ENCODE results near the gene ADORA1. TPM values are rescaled to one million over a fixed set of nuclear protein-coding genes. Genes with fewer than 3 reads are reported as not detected.

Gene ADORA1
- total RNA-seq, 2 donors from 2014 or later: 0.27 to 47.3 TPM

DNA sequence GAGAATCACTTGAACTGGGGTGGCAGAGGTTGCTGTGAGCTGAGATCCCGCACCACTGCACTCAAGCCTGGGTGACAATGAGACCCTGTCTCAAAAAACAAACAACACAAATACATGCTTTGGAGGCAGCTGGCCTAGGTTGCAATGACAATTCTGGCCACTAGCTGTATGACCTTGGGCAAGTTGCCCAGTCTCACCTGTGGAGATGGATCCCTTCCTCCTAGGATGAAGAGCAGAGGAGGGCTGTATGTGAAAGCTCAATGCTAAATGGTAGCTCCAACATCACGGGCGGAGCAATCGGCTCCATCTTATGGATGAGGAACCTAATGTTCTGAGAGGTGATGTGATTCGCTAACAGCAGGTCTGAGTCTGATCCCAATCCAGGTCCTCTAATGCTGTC lies 20.6 kb downstream of the ADORA1 start:
- no peak for TF ChIP-seq POLR2AphosphoS5 (IDR thresholded peaks at IDR 0.05)
- TF ChIP-seq, protein P1, sequence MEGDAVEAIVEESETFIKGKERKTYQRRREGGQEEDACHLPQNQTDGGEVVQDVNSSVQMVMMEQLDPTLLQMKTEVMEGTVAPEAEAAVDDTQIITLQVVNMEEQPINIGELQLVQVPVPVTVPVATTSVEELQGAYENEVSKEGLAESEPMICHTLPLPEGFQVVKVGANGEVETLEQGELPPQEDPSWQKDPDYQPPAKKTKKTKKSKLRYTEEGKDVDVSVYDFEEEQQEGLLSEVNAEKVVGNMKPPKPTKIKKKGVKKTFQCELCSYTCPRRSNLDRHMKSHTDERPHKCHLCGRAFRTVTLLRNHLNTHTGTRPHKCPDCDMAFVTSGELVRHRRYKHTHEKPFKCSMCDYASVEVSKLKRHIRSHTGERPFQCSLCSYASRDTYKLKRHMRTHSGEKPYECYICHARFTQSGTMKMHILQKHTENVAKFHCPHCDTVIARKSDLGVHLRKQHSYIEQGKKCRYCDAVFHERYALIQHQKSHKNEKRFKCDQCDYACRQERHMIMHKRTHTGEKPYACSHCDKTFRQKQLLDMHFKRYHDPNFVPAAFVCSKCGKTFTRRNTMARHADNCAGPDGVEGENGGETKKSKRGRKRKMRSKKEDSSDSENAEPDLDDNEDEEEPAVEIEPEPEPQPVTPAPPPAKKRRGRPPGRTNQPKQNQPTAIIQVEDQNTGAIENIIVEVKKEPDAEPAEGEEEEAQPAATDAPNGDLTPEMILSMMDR (IDR thresholded peaks at IDR 0.05): peak in 1 of 4 experiments; percentile 24
- H3K36me3 ChIP-seq: no peaks in the 10 kb centered on the region
- no peaks in the 10 kb centered on the region for H3K9me3 ChIP-seq
- 98% methylated on average over 5 of the region's 5 CpGs for WGBS
- H3K27ac ChIP-seq: no peak overlapping the region
- no peak for DNase-seq (ENCODE audit: low spot score)
- no peaks in the 10 kb centered on the region for H3K27me3 ChIP-seq (replicated peaks; ENCODE audit: insufficient read depth)
- intact Hi-C loops (cut with DNase I): no loop called here
- H3K4me3 ChIP-seq: no peak overlapping the region
- H3K4me1 ChIP-seq (replicated peaks): no peaks in the 10 kb centered on the region

DNA sequence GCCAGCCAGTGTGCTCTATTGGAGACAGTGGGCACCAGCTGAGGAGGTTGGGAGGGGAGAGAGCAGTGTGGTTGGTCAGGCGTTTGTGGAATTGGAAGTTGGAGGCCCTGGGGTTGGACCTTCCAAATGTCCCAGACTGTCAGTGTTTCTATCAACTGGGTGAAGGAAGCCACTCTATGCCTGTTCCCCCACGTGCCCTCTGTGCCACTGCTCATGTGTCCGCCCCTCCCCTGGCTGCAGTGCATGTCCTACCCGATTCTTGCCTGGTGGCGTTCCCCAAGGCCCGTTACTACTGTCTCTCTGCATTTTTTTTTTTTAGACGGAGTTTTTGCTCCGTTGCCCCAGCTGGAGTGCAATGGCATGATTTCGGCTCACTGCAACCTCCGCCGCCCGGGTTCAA lies 21.1 kb downstream of the ADORA1 start:
- DNase-seq (ENCODE audit: low spot score): no peak
- no peaks in the 10 kb centered on the region for H3K36me3 ChIP-seq
- 91% methylated on average over 12 of the region's 12 CpGs for WGBS
- intact Hi-C loops (cut with DNase I): no loop called here
- TF ChIP-seq POLR2AphosphoS5 (IDR thresholded peaks at IDR 0.05) (no peak), POLR2A (IDR thresholded peaks at IDR 0.05) (no peak)
- TF ChIP-seq, protein P1 (IDR thresholded peaks at IDR 0.05): no peak
- H3K9me3 ChIP-seq: no peaks in the 10 kb centered on the region
- H3K27ac ChIP-seq: no peak overlapping the region
- no peaks in the 10 kb centered on the region for H3K27me3 ChIP-seq (replicated peaks; ENCODE audit: insufficient read depth)
- H3K4me3 ChIP-seq: no peak overlapping the region
- no peaks in the 10 kb centered on the region for H3K4me1 ChIP-seq (replicated peaks)

DNA sequence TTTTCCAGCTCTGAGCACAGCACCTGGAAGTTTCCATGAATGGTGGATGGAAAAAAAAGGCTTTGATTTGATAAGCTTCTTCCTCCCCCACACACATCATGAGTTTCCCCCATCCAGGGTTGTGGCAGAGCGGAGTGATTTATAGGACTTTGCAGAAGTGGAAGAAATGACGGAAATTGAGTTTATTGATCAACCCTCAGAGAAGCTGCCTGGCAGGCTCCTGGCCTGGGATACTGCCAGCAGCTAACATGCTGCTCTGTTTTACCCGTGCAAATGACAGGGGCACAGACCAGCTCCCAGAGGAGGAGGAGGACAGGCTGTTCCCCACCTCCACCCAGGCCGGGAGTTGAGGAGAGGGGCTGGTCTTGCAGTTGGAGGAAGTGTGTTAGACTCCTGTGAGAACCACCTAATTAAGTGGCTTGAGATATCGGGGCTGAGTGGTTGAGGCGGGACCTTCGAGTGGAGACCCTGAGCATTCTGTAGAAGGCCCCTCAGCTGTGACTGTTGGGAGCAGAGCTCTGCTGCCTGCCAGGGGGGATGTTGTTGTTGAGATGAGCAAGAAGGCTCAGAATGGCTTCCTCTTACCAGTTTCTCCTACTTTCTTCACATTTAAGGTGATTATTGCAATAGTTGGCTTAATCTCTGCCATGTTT lies 21.8 kb downstream of the ADORA1 start:
- Histone ChIP-seq H3K9me3 (no peaks in the 10 kb centered on the region), H3K27ac (no peak overlapping the region), H3K36me3 (no peaks in the 10 kb centered on the region), H3K4me3 (no peak overlapping the region), H3K4me1 (replicated peaks) (no peaks in the 10 kb centered on the region), H3K27me3 (replicated peaks; ENCODE audit: insufficient read depth) (no peaks in the 10 kb centered on the region)
- WGBS: 64% methylated on average over 7 of the region's 7 CpGs
- intact Hi-C loops (cut with DNase I): no loop called here
- no peak for DNase-seq (ENCODE audit: low spot score)
- TF ChIP-seq POLR2AphosphoS5 (IDR thresholded peaks at IDR 0.05): no peak
- TF ChIP-seq, protein P1 (IDR thresholded peaks at IDR 0.05): no peak
- no peak for TF ChIP-seq POLR2A (IDR thresholded peaks at IDR 0.05)

DNA sequence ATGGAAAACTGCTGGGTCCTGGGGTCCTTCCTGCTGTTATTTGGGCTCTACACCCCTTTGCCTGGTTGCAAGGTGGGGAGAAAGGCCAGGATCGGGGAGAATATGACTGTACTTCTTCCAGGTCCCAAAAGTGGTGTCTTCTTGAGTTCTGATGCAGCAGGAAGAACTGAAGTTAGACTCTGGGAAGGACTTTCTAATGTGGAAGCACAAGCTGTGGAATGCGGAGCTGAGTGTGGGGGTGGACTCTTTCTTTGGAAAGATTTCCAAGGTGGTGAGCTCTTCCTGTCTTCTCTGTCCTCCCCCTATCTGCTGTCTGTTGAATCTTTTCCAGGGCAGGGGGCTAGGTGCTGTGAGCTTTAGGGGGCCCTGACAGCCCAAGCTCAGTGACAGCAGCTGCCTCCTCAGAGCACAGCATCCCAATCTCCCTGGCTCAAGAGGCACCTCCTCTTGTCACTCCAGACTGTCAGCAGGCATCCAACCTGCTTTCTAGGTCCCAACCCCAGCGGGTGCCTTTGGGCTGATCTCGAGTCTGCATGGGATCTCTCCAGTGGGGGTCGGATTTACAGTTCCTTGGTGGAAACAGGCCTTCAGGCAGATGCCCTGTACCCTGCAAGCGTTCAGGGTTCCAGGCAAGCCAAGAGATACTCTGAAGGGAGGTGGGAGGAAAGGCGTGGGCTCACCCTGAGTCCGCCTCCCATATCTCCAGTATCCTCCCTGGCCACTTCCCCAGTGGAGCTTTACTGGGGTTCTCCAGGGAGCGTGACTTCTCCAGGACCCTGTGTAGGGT lies 23.2 kb downstream of the ADORA1 start:
- Histone ChIP-seq H3K36me3 (no peaks in the 10 kb centered on the region), H3K27me3 (replicated peaks; ENCODE audit: insufficient read depth) (no peaks in the 10 kb centered on the region), H3K4me3 (no peak overlapping the region), H3K9me3 (no peaks in the 10 kb centered on the region), H3K27ac (no peak overlapping the region), H3K4me1 (replicated peaks) (no peaks in the 10 kb centered on the region)
- TF ChIP-seq, protein P1 (IDR thresholded peaks at IDR 0.05): no peak
- TF ChIP-seq POLR2A (IDR thresholded peaks at IDR 0.05) (no peak), POLR2AphosphoS5 (IDR thresholded peaks at IDR 0.05) (no peak)
- no peak for DNase-seq (ENCODE audit: low spot score)
- intact Hi-C loops (cut with DNase I): no loop called here
- 86% methylated on average over 9 of the region's 9 CpGs for WGBS

Data from prostate gland (tissue), 2 donors.